IMR-90 (cell line): ENCODE data around the gene NELL1. TPM values are rescaled to one million over a fixed set of nuclear protein-coding genes. Genes with fewer than 3 reads are reported as not detected.

ENCODE experiments used
- ATAC-seq: fragments of 200-7000 bp; cut with Tn5 transposase; 2 replicates; pipeline ENCODE4 v1.9.1; 2020; ENCODE audit warnings: low read depth, mild to moderate bottlenecking, moderate library complexity
- BruUV-seq: library from RNA; stranded (reverse); fragments of 400-500 nt; replicated peaks from 2 replicates; lab custom pipeline; 2021; lab: Mats Ljungman, UMichigan
- CTCF ChIA-PET: fragments of 300-600 bp; formaldehyde crosslinking; extraction: SDS; loops from one replicate; lab custom pipeline; 2021; ENCODE audit warnings: antibody characterized with exemption; lab: Yijun Ruan, JAX
- POLR2A ChIA-PET: fragments of 300-600 bp; sonication (Branson Sonifier 250); formaldehyde crosslinking; loops from one replicate; lab custom pipeline; 2022; ENCODE audit warnings: antibody characterized with exemption; ENCODE audit not compliant: unreplicated experiment; lab: Charles Lee
- DNase-seq: peaks from one replicate; pipeline ENCODE4 v3.0.0; 2013
- H2AFZ ChIP-seq: replicated peaks from 2 replicates; pipeline ENCODE3; 2013; ENCODE audit warnings: low read length, mild to moderate bottlenecking; ENCODE audit not compliant: poor library complexity
- H2AK5ac ChIP-seq: 2 replicates; pipeline ENCODE4 v1.6.1; 2013; ENCODE audit warnings: low read depth, low read length, inconsistent platforms
- H2AK9ac ChIP-seq: replicated peaks from 2 replicates; pipeline ENCODE3; 2013; ENCODE audit warnings: mild to moderate bottlenecking, low read depth, low read length, moderate library complexity; ENCODE audit not compliant: poor library complexity
- H2BK120ac ChIP-seq: 2 replicates; pipeline ENCODE4 v1.6.1; 2013; ENCODE audit warnings: low read depth, low read length, inconsistent platforms
- H2BK15ac ChIP-seq: 3 replicates; pipeline ENCODE4 v1.6.1; 2013; ENCODE audit warnings: low read depth, low read length, inconsistent platforms
- H2BK20ac ChIP-seq: 2 replicates; pipeline ENCODE4 v1.6.1; 2013; ENCODE audit warnings: low read depth, mild to moderate bottlenecking, inconsistent platforms, low read length, moderate library complexity
- H2BK5ac ChIP-seq: 2 replicates; pipeline ENCODE4 v1.6.1; 2013; ENCODE audit warnings: mild to moderate bottlenecking, low read depth, low read length, inconsistent platforms; ENCODE audit not compliant: poor library complexity, severe bottlenecking
- H3K14ac ChIP-seq: replicated peaks from 2 replicates; pipeline ENCODE4 v1.6.1; 2013; ENCODE audit warnings: low read depth, low read length, inconsistent platforms
- H3K18ac ChIP-seq: 2 replicates; pipeline ENCODE4 v1.6.1; 2013; ENCODE audit warnings: low read depth, low read length, control low read depth
- H3K23ac ChIP-seq: 2 replicates; pipeline ENCODE4 v1.6.1; 2013; ENCODE audit warnings: low read depth, low read length, inconsistent platforms
- H3K27ac ChIP-seq: 2 replicates; pipeline ENCODE4 v1.5.1; 2013; ENCODE audit warnings: mild to moderate bottlenecking, control low read depth, low read length; ENCODE audit not compliant: insufficient read depth
- H3K27me3 ChIP-seq: 2 replicates; pipeline ENCODE4 v1.6.1; 2013; ENCODE audit warnings: low read length; ENCODE audit not compliant: control insufficient read depth, insufficient read depth
- H3K36me3 ChIP-seq: 2 replicates; pipeline ENCODE4 v1.6.1; 2013; ENCODE audit warnings: low read length, mixed read lengths; ENCODE audit not compliant: control insufficient read depth, insufficient read depth
- H3K4ac ChIP-seq: 2 replicates; pipeline ENCODE4 v1.6.1; 2013; ENCODE audit warnings: low read depth, low read length, inconsistent platforms
- H3K4me1 ChIP-seq: 2 replicates; pipeline ENCODE4 v1.6.1; 2013; ENCODE audit warnings: low read length, mixed read lengths; ENCODE audit not compliant: control insufficient read depth, insufficient read depth
- H3K4me2 ChIP-seq: 2 replicates; pipeline ENCODE4 v1.6.1; 2013; ENCODE audit warnings: low read depth, mild to moderate bottlenecking, control low read depth, low read length, moderate library complexity
- H3K4me3 ChIP-seq: 2 replicates; pipeline ENCODE4 v1.5.1; 2013; ENCODE audit warnings: low read depth, mild to moderate bottlenecking, control low read depth, low read length, moderate library complexity; ENCODE audit not compliant: insufficient read depth
- H3K56ac ChIP-seq: 2 replicates; pipeline ENCODE4 v1.6.1; 2013; ENCODE audit warnings: low read length, inconsistent platforms; ENCODE audit not compliant: insufficient read depth; ENCODE audit errors: extremely low read depth
- H3K79me1 ChIP-seq, 2 experiments: 2 replicates each; pipeline ENCODE4 v1.6.1; 2013; ENCODE audit warnings: low read length in 2 of 2, inconsistent platforms in 1 of 2, low read depth in 1 of 2
- H3K9ac ChIP-seq: 2 replicates; pipeline ENCODE4 v1.6.1; 2013; ENCODE audit warnings: low read depth, low read length, control low read depth
- H3K9me1 ChIP-seq: 2 replicates; pipeline ENCODE4 v1.6.1; 2013; ENCODE audit warnings: low read length, inconsistent platforms; ENCODE audit not compliant: insufficient read depth
- H3K9me3 ChIP-seq: 2 replicates; pipeline ENCODE4 v1.6.1; 2013; ENCODE audit warnings: low read length; ENCODE audit not compliant: control insufficient read depth, insufficient read depth
- H4K20me1 ChIP-seq: 2 replicates; pipeline ENCODE4 v1.6.1; 2013; ENCODE audit warnings: low read length, inconsistent platforms; ENCODE audit not compliant: insufficient read depth
- H4K5ac ChIP-seq: 2 replicates; pipeline ENCODE4 v1.6.1; 2013; ENCODE audit warnings: mild to moderate bottlenecking, low read depth, low read length, control low read depth
- H4K8ac ChIP-seq, 2 experiments: 2 replicates each; pipeline ENCODE4 v1.6.1; 2013; ENCODE audit warnings: low read depth in 2 of 2, low read length in 2 of 2, control low read depth in 1 of 2, inconsistent platforms in 1 of 2
- H4K91ac ChIP-seq: 2 replicates; pipeline ENCODE4 v1.6.1; 2013; ENCODE audit warnings: low read depth, low read length, inconsistent platforms; ENCODE audit not compliant: insufficient read depth
- CEBPB ChIP-seq: IDR thresholded peaks from 2 replicates; pipeline ENCODE4 v1.6.1; 2012; ENCODE audit warnings: low read depth, low read length, improper control_type of control experiment
- CTCF ChIP-seq: conservative IDR thresholded peaks from 2 replicates; pipeline ENCODE4 v1.5.1; 2012; ENCODE audit warnings: mild to moderate bottlenecking, low read depth, low read length, improper control_type of control experiment
- FOS ChIP-seq: fragments of 150-350 bp; IDR thresholded peaks from 2 replicates; pipeline ENCODE4 v1.6.1; 2016; ENCODE audit warnings: low read depth, low read length
- MAZ ChIP-seq: IDR thresholded peaks from 2 replicates; pipeline ENCODE4 v1.6.1; 2012; ENCODE audit warnings: low read depth, mild to moderate bottlenecking, low read length, improper control_type of control experiment, moderate library complexity, borderline replicate concordance
- MXI1 ChIP-seq: IDR thresholded peaks from 2 replicates; pipeline ENCODE4 v1.6.1; 2012; ENCODE audit warnings: low read depth, mild to moderate bottlenecking, low read length, moderate library complexity, borderline replicate concordance
- POLR2A ChIP-seq: IDR thresholded peaks from 2 replicates; pipeline ENCODE4 v1.6.1; 2012; ENCODE audit warnings: mild to moderate bottlenecking, low read depth, low read length
- RAD21 ChIP-seq: IDR thresholded peaks from 2 replicates; pipeline ENCODE4 v1.6.1; 2012; ENCODE audit warnings: low read length, improper control_type of control experiment
- RCOR1 ChIP-seq: IDR thresholded peaks from 2 replicates; pipeline ENCODE4 v1.6.1; 2012; ENCODE audit warnings: mild to moderate bottlenecking, low read length, improper control_type of control experiment; ENCODE audit not compliant: insufficient replicate concordance
- RFX5 ChIP-seq: IDR thresholded peaks from 2 replicates; pipeline ENCODE4 v1.8.0; 2012; ENCODE audit warnings: low read depth, mild to moderate bottlenecking, low read length, moderate library complexity
- USF2 ChIP-seq: fragments of 150-350 bp; IDR thresholded peaks from 2 replicates; pipeline ENCODE4 v1.6.1; 2017; ENCODE audit warnings: mild to moderate bottlenecking, antibody characterized with exemption, low read length, low read depth
- WGBS, 2 experiments: methylation state at CpG; one replicate each; pipeline versions ENCODE4 v1.1.5 to v1.1.7; 2013; ENCODE audit warnings: missing lambda C conversion rate in 2 of 2; ENCODE audit not compliant: insufficient read length in 1 of 2; ENCODE audit errors: extremely low coverage in 2 of 2; 5-methylcytosine and 5-hydroxymethylcytosine counted together
- dilution Hi-C: fragments of 300-500 bp; cut with HindIII; formaldehyde crosslinking; loops from one replicate; pipeline ENCODE4 v1.14.3; 2018; ENCODE audit warnings: low sequenced_read_pairs; ENCODE audit not compliant: unreplicated experiment
- in situ Hi-C: fragments of 300-500 bp; cut with MboI; formaldehyde crosslinking; loops from 3 replicates; pipeline ENCODE4 v1.14.3; 2019; ENCODE audit warnings: low sequenced_read_pairs, inconsistent platforms, mixed read lengths
- intact Hi-C: fragments of 100-400 bp; cut with micrococcal nuclease; formaldehyde crosslinking; loops from 2 replicates; pipeline ENCODE4 v1.10.0; 2022
- polyA plus RNA-seq, 3 experiments: library from polyadenylated mRNA; depleted of rRNA; stranded (reverse); fragments of >200 nt; gene quantifications; 2 replicates each; pipeline ENCODE4 v1.2.3, GENCODE V29; 2012; ENCODE audit warnings: low replicate concordance in 1 of 3
- total RNA-seq: library from RNA; depleted of rRNA; stranded (reverse); fragments of >200 nt; gene quantifications from 2 replicates; pipeline ENCODE4 v1.2.3, GENCODE V29; 2012

Gene NELL1
- total and polyA plus RNA-seq, 2 of the 4 experiments (the other 2 are of a cell fraction), result not detected

- CTCF ChIA-PET, result no interaction called here
- Histone ChIP-seq H2AK9ac (no peak overlapping the region), H2BK20ac (no peak overlapping the region), H3K27me3 (no peaks in the 10 kb centered on the region), H3K18ac (no peak overlapping the region), H2BK15ac (no peak overlapping the region), H2BK5ac (no peak overlapping the region), H3K4ac (no peak overlapping the region), H2BK120ac (no peak overlapping the region), H3K36me3 (no peaks in the 10 kb centered on the region), H4K20me1 (no peaks in the 10 kb centered on the region), H3K9me1 (no peaks in the 10 kb centered on the region), H3K14ac (no peak overlapping the region), H2AK5ac (no peak overlapping the region), H3K27ac (no peak overlapping the region), H4K91ac (no peak overlapping the region), H3K23ac (no peak overlapping the region), H3K4me2 (no peak overlapping the region), H4K8ac (no peak overlapping the region), H3K9me3 (no peaks in the 10 kb centered on the region), H4K5ac (no peak overlapping the region), H3K4me1 (no peaks in the 10 kb centered on the region), H3K4me3 (no peak overlapping the region), H3K79me1 (no peaks in the 10 kb centered on the region), H3K9ac (no peak overlapping the region), H3K56ac (no peak overlapping the region), H2AFZ (no peak overlapping the region)
- TF ChIP-seq MXI1, result no peak
- TF ChIP-seq RCOR1, result no peak
- TF ChIP-seq MAZ, result no peak
- TF ChIP-seq USF2, result no peak
- TF ChIP-seq FOS, result no peak
- no peak for TF ChIP-seq CTCF
- TF ChIP-seq RAD21, result no peak
- no peak for TF ChIP-seq POLR2A
- TF ChIP-seq CEBPB, result no peak
- no peak for TF ChIP-seq RFX5
- ATAC-seq (no peak), DNase-seq (no peak)
- intact Hi-C loops, result no loop called here
- POLR2A ChIA-PET, result no interaction called here
- dilution Hi-C loops, result no loop called here
- BruUV-seq, result no TSS peak
- no CpG with 5 or more reads among the region's 3 CpGs for WGBS, 2 experiments
- in situ Hi-C loops, result no loop called here
These were observed 884.9 kb downstream of the NELL1 start for GRCh38 chr11:21554284-21554683.
